Activated CD8-positive, alpha-beta memory T cell treated with anti-CD3 and anti-CD28 coated beads, Interleukin-2, amount 50 U/mL, for 48 hours (primary cell): ENCODE results near the gene ITPR1.

Source experiments
- DNase-seq: peaks from one replicate; pipeline ENCODE4 v3.0.0-alpha.2; 2020

ITPR1 gene

GRCh38 chr3:4765212-4765611 is 272.1 kb downstream of the ITPR1 start:
- DNase-seq, result no peak

GRCh38 chr3:4766263-4766662 is 273.1 kb downstream of the ITPR1 start:
- no peak for DNase-seq

- DNase-seq, result no peak
Measured at GRCh38 chr3:4766716-4767499, 273.8 kb downstream of the ITPR1 start.

- no peak for DNase-seq
Measured at GRCh38 chr3:4768021-4768420, 274.9 kb downstream of the ITPR1 start.

GRCh38 chr3:4768521-4768920 is 275.4 kb downstream of the ITPR1 start:
- no peak for DNase-seq

GRCh38 chr3:4770561-4770960 is 277.4 kb downstream of the ITPR1 start:
- DNase-seq, result no peak

GRCh38 chr3:4771243-4771642 is 278.1 kb downstream of the ITPR1 start:
- DNase-seq, result no peak

- no peak for DNase-seq
Measured at GRCh38 chr3:4772171-4772804, 279.1 kb downstream of the ITPR1 start.

- DNase-seq, result no peak
Measured at GRCh38 chr3:4772858-4773257, 279.7 kb downstream of the ITPR1 start.

GRCh38 chr3:4773583-4773982 is 280.4 kb downstream of the ITPR1 start:
- DNase-seq, result no peak

GRCh38 chr3:4774531-4774930 is 281.4 kb downstream of the ITPR1 start:
- no peak for DNase-seq

GRCh38 chr3:4776399-4776979 is 283.3 kb downstream of the ITPR1 start:
- no peak for DNase-seq

- no peak for DNase-seq
Measured at GRCh38 chr3:4776980-4777581, 283.9 kb downstream of the ITPR1 start.

- no peak for DNase-seq
Measured at GRCh38 chr3:4778119-4778518, 285.0 kb downstream of the ITPR1 start.

- DNase-seq, result no peak
Measured at GRCh38 chr3:4778740-4779139, 285.6 kb downstream of the ITPR1 start.

GRCh38 chr3:4780545-4780957 is 287.4 kb downstream of the ITPR1 start:
- no peak for DNase-seq

- DNase-seq, result no peak
Measured at GRCh38 chr3:4782095-4782494, 288.9 kb downstream of the ITPR1 start.

- DNase-seq, result no peak
Measured at GRCh38 chr3:4785551-4785950, 292.4 kb downstream of the ITPR1 start.

- DNase-seq, result no peak
Measured at GRCh38 chr3:4786431-4786830, 293.3 kb downstream of the ITPR1 start.

GRCh38 chr3:4791358-4791757 is 298.2 kb downstream of the ITPR1 start:
- no peak for DNase-seq

GRCh38 chr3:4793311-4793710 is 300.2 kb downstream of the ITPR1 start:
- DNase-seq, result no peak

GRCh38 chr3:4794331-4794730 is 301.2 kb downstream of the ITPR1 start:
- no peak for DNase-seq

GRCh38 chr3:4794798-4795197 is 301.6 kb downstream of the ITPR1 start:
- DNase-seq, result no peak

GRCh38 chr3:4795905-4796304 is 302.8 kb downstream of the ITPR1 start:
- no peak for DNase-seq
